Vagina (tissue), 2 donors: ENCODE results near the gene KLHDC8A. TPM values are rescaled to one million over a fixed set of nuclear protein-coding genes. Genes with fewer than 3 reads are reported as not detected.

Experiments
- DNase-seq, 2 donors: peaks; one replicate each; pipeline ENCODE4 v3.0.0-alpha.2; 2017; ENCODE audit errors: extremely low spot score in 2 of 2
- H3K27ac ChIP-seq: fragments of 200-600 bp; sonication (generic); one replicate; pipeline ENCODE4 v1.5.1; 2019
- H3K27me3 ChIP-seq: fragments of 200-600 bp; sonication (generic); one replicate; pipeline ENCODE4 v1.5.1; 2019
- H3K36me3 ChIP-seq, 2 donors: fragments of 200-600 bp; sonication (generic); one replicate each; pipeline ENCODE4 v1.5.1; 2017 to 2019
- H3K4me1 ChIP-seq: fragments of 200-600 bp; sonication (generic); one replicate; pipeline ENCODE4 v1.5.1; 2019
- H3K4me3 ChIP-seq, 2 donors: fragments of 200-600 bp; sonication (generic); 1 replicate in 1 of 2; 2 replicates in 1 of 2; pipeline ENCODE4 v1.5.1; 2016 to 2019
- H3K9me3 ChIP-seq: fragments of 200-600 bp; sonication (generic); one replicate; pipeline ENCODE4 v1.5.1; 2019
- POLR2A ChIP-seq, 2 donors: fragments of 450-650 bp; IDR thresholded peaks; one replicate each; pipeline ENCODE4 v1.6.1; 2017; ENCODE audit warnings: antibody characterized with exemption in 2 of 2, mild to moderate bottlenecking in 2 of 2, moderate library complexity in 2 of 2
- POLR2AphosphoS5 ChIP-seq, 2 donors: sonication (generic); formaldehyde crosslinking; IDR thresholded peaks; one replicate each; pipeline ENCODE4 v1.9.0; 2017; ENCODE audit warnings: antibody characterized with exemption in 2 of 2, mild to moderate bottlenecking in 2 of 2, low read depth in 1 of 2; ENCODE audit not compliant: insufficient read depth in 1 of 2
- intact Hi-C: fragments of 100-400 bp; cut with DNase I; formaldehyde crosslinking; loops from one replicate; pipeline ENCODE4 v1.15.1; 2023
- total RNA-seq: library from RNA; depleted of rRNA; stranded (reverse); fragments of >200 nt; gene quantifications from one replicate; pipeline ENCODE4 v1.2.3, GENCODE V29; 2016
- TF ChIP-seq, protein P1 (sequence below), 3 experiments: fragments of 450-650 bp in 2 of 3; fragments of 200-600 bp in 1 of 3; sonication (generic) in 1 of 3; IDR thresholded peaks; one replicate each; pipeline ENCODE4 v1.5.1; 2017 to 2019; ENCODE audit warnings: antibody characterized with exemption in 3 of 3, mild to moderate bottlenecking in 2 of 3, moderate library complexity in 2 of 3

Gene KLHDC8A
- total RNA-seq, 1 donor from 2014 or later = not detected

DNA sequence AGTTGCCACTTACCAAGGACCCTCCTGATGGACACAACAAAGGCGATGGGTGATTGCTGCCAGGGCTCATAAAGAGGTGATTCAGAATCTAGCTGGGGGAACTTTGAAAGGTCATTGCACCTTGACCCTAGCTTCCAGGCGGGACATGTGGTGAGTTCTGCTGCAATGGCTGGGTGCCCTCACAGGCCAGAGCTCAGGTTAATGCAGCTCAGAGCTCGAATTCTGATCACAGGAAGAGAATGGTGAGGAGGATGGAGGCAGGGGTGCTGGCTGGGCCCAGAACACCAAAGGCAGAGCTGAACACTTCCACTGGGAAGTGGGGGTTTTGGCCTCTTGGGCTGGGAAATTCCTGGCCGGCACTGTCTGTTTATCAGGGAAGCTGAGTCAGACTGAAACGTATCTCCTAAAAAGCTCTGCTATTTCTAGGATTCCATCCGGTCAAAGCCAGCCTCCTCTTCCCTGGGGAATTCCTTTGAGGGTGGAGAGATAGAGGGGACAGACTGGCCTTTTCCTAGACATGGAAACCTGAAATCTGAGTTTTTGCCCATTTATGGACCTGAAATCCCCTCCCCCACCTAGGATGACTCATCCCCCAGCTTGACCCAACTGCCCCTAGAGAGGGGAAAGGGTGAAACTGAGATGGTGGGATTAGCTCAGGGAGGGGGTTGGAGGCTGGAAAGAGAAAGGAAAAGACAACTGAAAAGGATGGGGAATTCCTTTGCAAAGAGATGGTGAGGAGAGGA lies 62.4 kb downstream of the KLHDC8A start:
- DNase-seq = no peak
- Histone ChIP-seq H3K27ac (peak overlapping the region; percentile 76), H3K36me3 (no peaks in the 10 kb centered on the region), H3K4me1 (peaks cover 29% of the 10 kb centered on the region), H3K27me3 (no peaks in the 10 kb centered on the region), H3K9me3 (no peaks in the 10 kb centered on the region), H3K4me3 (no peak overlapping the region)
- intact Hi-C loops = no loop called here
- TF ChIP-seq POLR2A (IDR thresholded peaks at IDR 0.05) (no peak), POLR2AphosphoS5 (IDR thresholded peaks at IDR 0.05; ENCODE audit: insufficient read depth in 1 of 2, low read depth in 1 of 2) (peak; percentile 20 to 34)
- TF ChIP-seq, protein P1, sequence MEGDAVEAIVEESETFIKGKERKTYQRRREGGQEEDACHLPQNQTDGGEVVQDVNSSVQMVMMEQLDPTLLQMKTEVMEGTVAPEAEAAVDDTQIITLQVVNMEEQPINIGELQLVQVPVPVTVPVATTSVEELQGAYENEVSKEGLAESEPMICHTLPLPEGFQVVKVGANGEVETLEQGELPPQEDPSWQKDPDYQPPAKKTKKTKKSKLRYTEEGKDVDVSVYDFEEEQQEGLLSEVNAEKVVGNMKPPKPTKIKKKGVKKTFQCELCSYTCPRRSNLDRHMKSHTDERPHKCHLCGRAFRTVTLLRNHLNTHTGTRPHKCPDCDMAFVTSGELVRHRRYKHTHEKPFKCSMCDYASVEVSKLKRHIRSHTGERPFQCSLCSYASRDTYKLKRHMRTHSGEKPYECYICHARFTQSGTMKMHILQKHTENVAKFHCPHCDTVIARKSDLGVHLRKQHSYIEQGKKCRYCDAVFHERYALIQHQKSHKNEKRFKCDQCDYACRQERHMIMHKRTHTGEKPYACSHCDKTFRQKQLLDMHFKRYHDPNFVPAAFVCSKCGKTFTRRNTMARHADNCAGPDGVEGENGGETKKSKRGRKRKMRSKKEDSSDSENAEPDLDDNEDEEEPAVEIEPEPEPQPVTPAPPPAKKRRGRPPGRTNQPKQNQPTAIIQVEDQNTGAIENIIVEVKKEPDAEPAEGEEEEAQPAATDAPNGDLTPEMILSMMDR (IDR thresholded peaks at IDR 0.05) = no peak

- intact Hi-C loops = no loop called here
- no peaks in the 10 kb centered on the region for H3K27me3 ChIP-seq
- no peaks in the 10 kb centered on the region for H3K36me3 ChIP-seq
- DNase-seq = no peak
- no peaks in the 10 kb centered on the region for H3K9me3 ChIP-seq
- H3K4me3 ChIP-seq = no peak overlapping the region
- peak overlapping the region; percentile 76 for H3K27ac ChIP-seq
- TF ChIP-seq, protein P1 (IDR thresholded peaks at IDR 0.05) = no peak
- peaks cover 29% of the 10 kb centered on the region for H3K4me1 ChIP-seq
These were observed 63.2 kb downstream of the KLHDC8A start for GRCh38 chr1:205293350-205294074.

DNA sequence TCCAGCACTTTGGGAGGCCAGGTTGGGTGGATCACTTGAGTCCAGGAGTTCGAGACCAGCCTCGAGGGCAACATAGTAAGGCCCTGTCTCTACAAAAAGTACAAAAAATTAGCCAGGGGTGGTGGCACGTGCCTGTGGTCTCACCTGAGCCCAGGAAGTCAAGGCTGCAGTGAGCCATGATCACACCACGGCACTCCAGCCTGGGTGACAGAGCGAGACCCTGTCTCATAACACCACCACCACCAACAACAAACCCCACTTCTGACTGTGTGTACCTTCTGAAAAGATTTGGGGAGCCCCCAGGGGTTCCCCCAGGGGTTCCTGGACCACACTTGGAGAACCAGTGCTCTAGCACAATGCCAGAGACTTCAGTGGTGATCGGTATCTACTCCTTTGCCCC lies 65.1 kb downstream of the KLHDC8A start:
- intact Hi-C loops = no loop called here
- TF ChIP-seq POLR2A (IDR thresholded peaks at IDR 0.05) = no peak
- TF ChIP-seq POLR2AphosphoS5 (IDR thresholded peaks at IDR 0.05; ENCODE audit: insufficient read depth in 1 of 2, low read depth in 1 of 2) = no peak
- H3K27me3 ChIP-seq = no peaks in the 10 kb centered on the region
- no peak overlapping the region for H3K27ac ChIP-seq
- H3K36me3 ChIP-seq = no peaks in the 10 kb centered on the region
- peaks cover 49% of the 10 kb centered on the region for H3K4me1 ChIP-seq
- no peaks in the 10 kb centered on the region for H3K9me3 ChIP-seq
- H3K4me3 ChIP-seq = no peak overlapping the region
- DNase-seq = no peak

DNA sequence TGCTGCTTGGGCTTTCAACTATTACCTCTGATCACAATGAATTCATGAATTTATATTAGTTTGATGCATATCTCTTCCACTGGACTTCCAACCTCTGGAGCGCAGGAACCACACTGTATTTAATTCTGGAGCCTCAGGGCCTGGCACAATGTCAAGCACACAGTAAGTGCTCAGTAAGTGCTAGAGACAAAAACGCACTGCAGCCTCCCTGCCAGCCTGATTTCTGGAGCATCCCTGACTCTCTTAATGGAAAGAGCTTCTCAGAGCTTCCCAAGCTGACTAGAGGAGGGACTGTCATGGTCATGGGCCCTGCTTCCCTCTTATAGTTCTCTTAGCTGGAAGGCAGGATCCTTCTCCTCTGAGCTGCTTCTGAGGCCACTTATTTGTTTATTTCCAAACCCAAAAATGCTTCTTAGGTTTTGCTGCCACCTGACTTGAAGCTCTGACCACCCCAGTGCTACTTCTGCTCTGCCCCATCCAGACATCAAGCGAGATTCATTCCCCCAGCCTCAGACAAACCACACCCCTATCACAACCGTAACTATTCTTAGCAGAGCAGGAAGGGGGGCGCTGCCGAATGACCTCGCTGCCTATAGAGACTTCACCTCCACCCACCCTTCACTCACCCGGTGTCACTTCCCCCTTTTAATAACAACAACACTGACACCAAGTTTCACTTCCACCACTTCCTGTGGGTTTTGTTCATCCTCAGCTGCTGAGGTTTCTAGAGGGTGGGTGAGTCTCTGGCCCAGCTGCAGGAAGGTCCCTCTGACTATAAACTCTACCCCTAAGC lies 68.8 kb downstream of the KLHDC8A start:
- DNase-seq = no peak
- H3K27ac ChIP-seq = no peak overlapping the region

DNA sequence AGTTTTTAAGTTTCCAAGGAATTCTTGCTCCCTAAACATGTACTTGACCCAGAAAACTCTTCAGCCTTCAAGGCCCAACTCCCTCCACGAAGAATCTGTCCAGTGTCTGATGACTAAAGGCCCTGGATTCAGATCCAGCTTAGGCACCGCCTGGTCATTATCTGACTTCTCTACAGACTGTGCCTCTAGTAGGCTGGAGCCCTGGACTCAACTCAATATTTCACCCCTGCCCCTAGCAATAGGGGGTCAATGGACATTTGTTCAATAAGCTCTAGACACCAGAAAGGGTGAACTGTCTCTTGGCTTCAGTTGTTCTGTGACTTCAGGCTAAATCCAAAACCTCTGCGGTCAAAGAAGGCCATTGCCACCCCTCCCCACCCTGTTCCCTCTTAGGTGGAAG lies 69.6 kb downstream of the KLHDC8A start:
- Histone ChIP-seq H3K4me3 (no peak overlapping the region), H3K36me3 (no peaks in the 10 kb centered on the region), H3K27ac (peak overlapping the region; percentile 52), H3K9me3 (no peaks in the 10 kb centered on the region), H3K27me3 (no peaks in the 10 kb centered on the region), H3K4me1 (peaks cover 52% of the 10 kb centered on the region)
- no peak for TF ChIP-seq POLR2A (IDR thresholded peaks at IDR 0.05)
- TF ChIP-seq POLR2AphosphoS5 (IDR thresholded peaks at IDR 0.05; ENCODE audit: insufficient read depth in 1 of 2, low read depth in 1 of 2) = no peak
- TF ChIP-seq, protein P1 (IDR thresholded peaks at IDR 0.05) = no peak
- intact Hi-C loops = no loop called here
- no peak for DNase-seq

More for the DNA sequence above, 68.8 kb downstream of the KLHDC8A start:
- no peaks in the 10 kb centered on the region for H3K27me3 ChIP-seq
- TF ChIP-seq POLR2AphosphoS5 (IDR thresholded peaks at IDR 0.05; ENCODE audit: insufficient read depth in 1 of 2, low read depth in 1 of 2) (no peak), POLR2A (IDR thresholded peaks at IDR 0.05) (no peak)
- TF ChIP-seq, protein P1 (IDR thresholded peaks at IDR 0.05) = no peak
- no peaks in the 10 kb centered on the region for H3K36me3 ChIP-seq
- no peak overlapping the region for H3K4me3 ChIP-seq
- H3K4me1 ChIP-seq = peaks cover 52% of the 10 kb centered on the region
- intact Hi-C loops = no loop called here
- H3K9me3 ChIP-seq = no peaks in the 10 kb centered on the region
